IPS-18c (cell line): ENCODE data around the gene SPATA18.

Experiments used
- H3K4me3 ChIP-seq: 2 replicates; pipeline ENCODE4 v1.7.0; 2013; ENCODE audit warnings: low read depth, mild to moderate bottlenecking, low read length, moderate library complexity; ENCODE audit not compliant: insufficient read depth
- H3K9me3 ChIP-seq: one replicate; pipeline ENCODE4 v1.6.1; 2013; ENCODE audit warnings: mild to moderate bottlenecking, low read length, moderate library complexity; ENCODE audit not compliant: control insufficient read depth, insufficient read depth

The SPATA18 gene, protein sequence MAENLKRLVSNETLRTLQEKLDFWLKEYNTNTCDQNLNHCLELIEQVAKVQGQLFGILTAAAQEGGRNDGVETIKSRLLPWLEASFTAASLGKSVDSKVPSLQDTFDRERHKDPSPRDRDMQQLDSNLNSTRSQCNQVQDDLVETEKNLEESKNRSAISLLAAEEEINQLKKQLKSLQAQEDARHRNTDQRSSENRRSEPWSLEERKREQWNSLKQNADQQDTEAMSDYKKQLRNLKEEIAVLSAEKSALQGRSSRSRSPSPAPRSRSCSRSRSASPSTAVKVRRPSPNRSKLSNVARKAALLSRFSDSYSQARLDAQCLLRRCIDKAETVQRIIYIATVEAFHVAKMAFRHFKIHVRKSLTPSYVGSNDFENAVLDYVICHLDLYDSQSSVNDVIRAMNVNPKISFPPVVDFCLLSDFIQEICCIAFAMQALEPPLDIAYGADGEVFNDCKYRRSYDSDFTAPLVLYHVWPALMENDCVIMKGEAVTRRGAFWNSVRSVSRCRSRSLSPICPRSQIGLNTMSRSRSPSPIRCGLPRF

DNA sequence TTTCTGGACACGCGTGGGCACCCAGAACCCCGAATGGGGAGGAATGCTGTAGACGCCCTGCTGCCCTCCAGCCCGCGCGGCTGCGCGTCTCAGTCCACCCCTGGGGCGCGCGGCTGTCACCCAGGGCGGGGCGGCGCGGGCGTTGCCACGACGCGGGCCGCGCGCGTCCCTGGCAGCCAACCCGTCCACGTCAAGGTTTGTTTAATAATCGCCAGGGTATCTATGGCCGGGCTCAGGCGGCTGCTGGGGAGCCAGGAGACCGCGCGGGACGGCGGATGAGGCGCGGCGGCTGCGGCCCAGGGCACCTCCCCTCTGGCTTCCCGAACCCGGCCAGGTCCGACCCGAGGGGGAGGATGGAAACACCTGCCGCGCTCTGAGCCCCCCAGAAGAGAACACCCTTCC is at the start of gene SPATA18:
TSS of gene SPATA18 (plus strand) at position 92 of the 402 bp plus-strand sequence. CDS start 401 bp downstream, outside the sequence.
- Histone ChIP-seq H3K9me3 (no peaks in the 10 kb centered on the region), H3K4me3 (peak within 1 kb of the TSS; percentile 81)

DNA sequence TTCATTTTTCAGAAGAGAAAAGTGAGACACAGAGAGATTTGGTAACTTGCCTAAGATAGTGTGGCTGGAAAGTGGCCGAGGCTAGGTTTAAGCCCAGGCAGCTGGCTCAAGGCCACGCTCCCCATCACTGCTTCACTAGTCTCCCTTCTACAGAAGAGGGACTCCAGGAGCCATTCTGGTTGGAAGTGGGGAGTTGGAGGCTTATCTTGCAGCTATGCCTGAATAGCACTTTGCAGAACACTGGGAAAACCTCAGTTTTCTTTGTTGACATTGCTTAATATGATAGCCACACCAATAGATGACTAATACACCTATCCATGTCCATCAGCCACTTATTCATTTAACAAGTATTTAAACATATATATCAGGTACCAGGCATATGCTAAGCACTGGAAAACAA is 49.5 kb upstream of the SPATA18 start:
- Histone ChIP-seq H3K9me3 (no peaks in the 10 kb centered on the region), H3K4me3 (no peak overlapping the region)

DNA sequence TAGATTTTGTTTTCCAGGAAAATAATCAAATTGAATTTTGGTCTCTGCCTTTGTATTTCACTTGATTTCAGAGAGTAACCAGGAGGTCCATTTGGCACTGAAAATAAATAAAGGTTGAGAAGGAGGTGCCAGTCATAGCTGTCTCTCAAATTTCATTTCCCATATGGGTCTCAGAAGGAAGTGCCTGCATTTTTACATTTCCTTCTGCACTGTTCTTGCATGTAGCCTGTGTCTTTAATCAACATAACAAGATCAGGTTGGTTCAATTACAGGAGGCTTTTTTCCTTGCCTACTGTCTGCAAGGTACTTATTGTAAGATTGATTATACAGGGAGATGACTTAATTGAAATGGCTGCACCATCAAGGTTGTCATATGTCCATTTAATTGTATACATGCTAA is 46.7 kb upstream of the SPATA18 start:
- Histone ChIP-seq H3K9me3 (no peaks in the 10 kb centered on the region), H3K4me3 (no peak overlapping the region)

DNA sequence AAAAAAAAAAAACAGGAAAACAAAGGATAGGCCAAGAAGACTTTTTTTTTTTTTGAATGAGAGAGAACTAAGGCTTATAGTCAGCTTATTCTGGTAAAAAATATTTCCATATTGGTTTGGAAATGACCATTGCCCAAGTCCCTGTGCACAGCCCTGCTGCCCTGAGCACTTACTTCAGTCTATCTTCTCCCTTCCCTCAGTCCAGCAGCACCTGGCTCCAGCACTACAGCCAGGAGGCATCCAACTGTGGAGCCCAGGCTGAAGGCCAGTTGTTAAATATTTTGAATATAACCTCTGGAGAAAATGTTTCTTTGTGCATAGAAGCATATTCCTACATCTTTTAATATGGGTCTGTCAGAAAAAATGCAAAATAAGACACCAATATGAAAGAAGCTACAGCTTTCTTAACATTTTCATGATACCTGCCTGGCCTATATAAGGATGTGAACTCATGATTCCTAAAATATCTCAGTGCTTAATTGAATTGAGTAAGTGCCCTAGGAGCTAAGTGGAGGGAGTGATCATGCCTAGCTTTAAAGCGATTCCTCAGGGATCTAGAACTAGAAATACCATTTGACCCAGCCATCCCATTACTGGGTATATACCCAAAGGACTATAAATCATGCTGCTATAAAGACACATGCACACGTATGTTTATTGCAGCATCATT is 45.4 kb upstream of the SPATA18 start:
- no peaks in the 10 kb centered on the region for H3K9me3 ChIP-seq

DNA sequence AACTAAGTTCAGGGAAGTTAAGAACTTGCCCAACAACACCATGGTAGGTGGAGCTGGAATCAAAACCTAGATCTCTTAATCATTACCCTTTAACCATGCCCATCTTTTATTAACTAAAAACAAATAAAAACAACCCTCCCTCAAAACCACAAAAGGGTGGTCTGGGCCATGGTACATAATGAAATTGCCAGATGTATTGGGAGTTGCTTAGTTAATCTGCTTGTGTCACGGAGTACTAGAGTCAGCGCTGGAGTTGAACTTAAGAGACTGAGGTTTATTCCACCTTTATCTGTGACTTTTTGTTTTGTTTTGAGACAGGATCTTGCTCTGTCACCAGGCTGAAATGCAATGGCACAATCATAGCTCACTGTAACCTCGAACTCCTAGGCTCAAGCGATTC is 44.2 kb upstream of the SPATA18 start:
- H3K9me3 ChIP-seq, result no peaks in the 10 kb centered on the region

More for the DNA sequence above, 45.4 kb upstream of the SPATA18 start:
- H3K4me3 ChIP-seq, result no peak overlapping the region

DNA sequence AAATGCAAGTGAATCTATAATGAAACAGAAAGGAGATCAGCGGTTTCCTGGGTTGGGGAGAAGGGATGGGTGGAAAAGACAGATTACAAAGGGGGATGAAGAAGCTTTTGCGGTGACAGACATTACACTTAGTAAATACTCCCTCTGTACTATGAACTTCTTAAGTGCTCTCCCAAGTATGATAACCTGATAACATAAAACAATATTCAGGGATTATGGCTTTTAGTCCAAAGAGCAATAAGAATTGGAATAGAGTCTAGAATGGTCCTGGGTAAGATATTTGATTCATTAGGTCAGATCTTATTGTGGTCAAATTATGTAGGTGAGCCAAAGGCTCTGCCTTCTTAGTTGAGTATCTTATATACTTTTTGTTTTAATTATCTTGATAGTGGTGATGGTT is 40.1 kb upstream of the SPATA18 start:
- Histone ChIP-seq H3K4me3 (no peak overlapping the region), H3K9me3 (no peaks in the 10 kb centered on the region)

More for the DNA sequence above, 44.2 kb upstream of the SPATA18 start:
- no peak overlapping the region for H3K4me3 ChIP-seq

DNA sequence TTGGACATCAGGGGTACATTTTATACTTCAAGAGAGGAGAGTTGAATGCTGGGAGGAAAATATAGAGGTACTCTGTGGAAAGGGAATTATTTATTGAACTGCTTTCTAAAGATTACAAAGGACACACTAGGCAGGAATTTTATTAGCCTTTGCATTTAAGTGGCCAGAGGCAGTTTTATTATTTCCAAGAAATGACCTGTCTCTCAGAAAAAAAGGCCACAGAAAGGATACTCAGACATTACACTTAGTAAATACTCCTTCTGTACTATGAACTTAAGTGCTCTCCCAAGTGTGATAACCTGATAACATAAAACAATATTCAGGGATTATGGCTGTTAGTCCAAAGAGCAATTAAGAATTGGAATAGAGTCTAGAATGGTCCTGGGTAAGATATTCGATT is 38.5 kb upstream of the SPATA18 start:
- no peaks in the 10 kb centered on the region for H3K9me3 ChIP-seq

DNA sequence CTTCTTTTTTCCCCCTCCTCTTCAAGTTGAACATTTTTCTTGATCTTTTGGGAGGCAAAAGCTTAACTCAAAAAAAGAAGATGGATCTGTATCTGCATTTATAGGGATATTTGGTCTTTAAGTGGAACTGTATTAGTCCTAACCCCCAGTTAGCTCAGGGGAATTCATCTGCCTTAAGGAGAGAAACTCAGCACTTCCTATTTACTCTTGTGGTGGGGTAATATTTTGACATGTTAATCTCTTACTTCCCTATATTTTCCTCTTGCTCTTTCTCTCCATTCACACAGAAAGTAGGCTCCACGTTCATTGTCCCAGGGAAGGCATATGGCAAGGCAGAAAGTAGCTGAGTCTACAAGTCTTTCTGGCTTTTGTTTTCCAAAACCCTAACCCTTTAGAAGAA is 36.2 kb upstream of the SPATA18 start:
- H3K4me3 ChIP-seq, result no peak overlapping the region
- no peaks in the 10 kb centered on the region for H3K9me3 ChIP-seq

More for the DNA sequence above, 38.5 kb upstream of the SPATA18 start:
- no peak overlapping the region for H3K4me3 ChIP-seq

DNA sequence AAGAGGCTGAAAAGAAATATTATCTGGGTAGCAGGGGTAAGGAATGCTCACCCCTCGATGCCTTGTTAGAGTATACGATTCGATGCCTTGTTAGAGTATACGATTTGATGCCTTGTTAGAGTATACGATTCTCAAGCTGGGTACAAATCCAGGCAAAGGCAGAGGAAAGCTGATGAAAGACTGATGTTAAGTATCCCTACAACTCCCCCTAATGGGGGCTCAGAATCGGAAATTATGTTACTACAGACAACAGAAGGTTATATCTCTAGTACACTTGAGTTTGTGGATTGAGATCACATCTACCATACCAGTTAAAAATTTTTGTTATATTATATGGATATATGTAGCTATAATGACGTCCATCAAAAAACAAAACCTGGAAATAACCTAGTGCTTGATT is 35.7 kb upstream of the SPATA18 start:
- Histone ChIP-seq H3K4me3 (no peak overlapping the region), H3K9me3 (no peaks in the 10 kb centered on the region)

DNA sequence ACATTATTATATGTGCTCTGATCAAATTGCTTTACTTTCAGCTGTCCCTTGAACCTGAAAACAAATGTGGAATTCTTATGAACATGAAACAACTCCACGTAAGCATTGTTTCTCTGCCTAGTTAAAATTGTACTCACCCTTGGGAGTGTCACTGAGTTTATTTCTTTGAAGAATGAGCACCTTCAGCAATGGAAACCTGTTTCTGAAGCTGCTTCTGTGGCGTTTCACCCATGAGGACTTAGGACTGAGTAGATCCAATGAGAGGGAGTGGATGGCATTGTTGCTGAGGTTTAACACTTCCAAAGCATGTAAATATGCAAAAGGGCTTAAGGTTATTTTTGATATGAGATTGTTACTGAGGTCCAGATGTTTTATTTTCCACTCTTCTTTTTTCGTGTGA is 34.1 kb upstream of the SPATA18 start:
- Histone ChIP-seq H3K9me3 (no peaks in the 10 kb centered on the region), H3K4me3 (no peak overlapping the region)

DNA sequence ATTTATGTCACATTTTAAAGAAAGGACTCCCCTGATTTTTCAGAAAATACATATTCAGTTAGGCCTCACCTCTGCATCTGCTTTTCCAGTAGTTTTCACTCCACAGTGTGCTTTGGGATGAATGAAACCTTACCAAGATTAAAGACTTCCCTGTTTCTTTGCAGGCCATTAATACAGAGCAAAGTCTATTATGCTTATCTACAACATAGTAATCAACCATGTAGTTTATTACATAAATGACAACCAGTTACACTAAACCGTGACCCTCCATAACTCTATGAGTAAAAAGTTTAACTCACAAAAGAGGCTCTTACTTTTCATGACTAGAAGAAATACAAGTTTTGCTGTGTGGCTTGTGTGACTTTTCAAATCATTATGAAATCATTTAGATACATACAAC is 33.3 kb upstream of the SPATA18 start:
- Histone ChIP-seq H3K4me3 (no peak overlapping the region), H3K9me3 (no peaks in the 10 kb centered on the region)

DNA sequence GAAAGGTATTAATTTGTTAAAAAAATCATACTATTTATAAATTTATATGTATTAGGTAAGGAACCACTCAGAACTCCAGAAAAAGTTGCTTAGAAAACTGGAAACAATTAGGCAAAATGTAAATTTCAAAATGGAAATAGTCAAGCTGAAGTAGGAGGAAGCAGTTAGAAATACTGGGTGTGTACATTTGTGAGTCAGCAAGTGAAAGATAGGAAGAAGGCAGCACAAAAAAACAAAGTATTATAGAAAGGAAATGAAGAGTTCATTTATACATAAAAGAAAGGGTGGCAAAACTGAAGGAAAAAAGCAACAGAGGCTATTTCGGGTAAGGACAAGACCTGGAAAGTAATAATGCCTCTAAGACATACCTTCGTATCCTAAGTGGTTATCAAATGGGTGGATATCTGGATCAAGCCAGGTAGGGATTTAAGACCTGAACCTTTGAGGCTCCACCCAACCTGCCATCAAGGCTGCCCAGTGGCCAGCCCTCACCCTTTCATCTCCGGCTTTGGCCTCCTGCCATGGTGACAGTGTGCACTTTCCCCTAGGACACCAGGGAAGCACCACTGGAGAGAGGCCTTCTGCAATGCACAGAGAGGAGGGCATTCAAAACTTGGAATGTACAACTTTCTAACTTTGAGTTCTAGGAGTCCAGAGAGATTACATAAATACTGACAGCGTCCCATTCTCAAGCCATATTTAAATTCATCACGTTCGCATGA is 31.0 kb upstream of the SPATA18 start, which contains the start of gene LRRC66:
TSS of gene LRRC66 (minus strand) at position 428 of the 722 bp plus-strand sequence. CDS start 2,750 bp downstream, outside the sequence.
- H3K9me3 ChIP-seq, result no peaks in the 10 kb centered on the region

DNA sequence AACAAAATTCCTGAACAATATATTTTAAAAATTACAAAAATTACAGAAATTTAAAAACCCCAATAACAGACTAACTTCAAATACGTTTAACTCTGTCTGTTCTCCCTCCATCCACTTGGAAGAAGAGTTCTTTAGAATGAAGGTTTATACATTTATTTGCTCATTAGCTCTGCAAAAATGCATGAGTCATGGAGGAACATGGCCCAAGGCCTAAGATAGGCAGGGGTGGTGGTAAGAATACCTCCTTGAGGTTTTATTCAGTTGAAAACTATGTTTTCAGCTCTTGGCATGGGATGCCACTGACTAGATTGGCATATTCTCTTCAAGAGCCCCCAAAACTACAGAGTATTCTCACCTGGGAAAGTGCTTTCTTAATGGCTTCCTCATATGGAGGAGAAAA is 22.1 kb upstream of the SPATA18 start:
- no peak overlapping the region for H3K4me3 ChIP-seq
- no peaks in the 10 kb centered on the region for H3K9me3 ChIP-seq

More for the DNA sequence above, 31.0 kb upstream of the SPATA18 start, which contains the start of gene LRRC66:
- no peak within 1 kb of the TSS for H3K4me3 ChIP-seq

DNA sequence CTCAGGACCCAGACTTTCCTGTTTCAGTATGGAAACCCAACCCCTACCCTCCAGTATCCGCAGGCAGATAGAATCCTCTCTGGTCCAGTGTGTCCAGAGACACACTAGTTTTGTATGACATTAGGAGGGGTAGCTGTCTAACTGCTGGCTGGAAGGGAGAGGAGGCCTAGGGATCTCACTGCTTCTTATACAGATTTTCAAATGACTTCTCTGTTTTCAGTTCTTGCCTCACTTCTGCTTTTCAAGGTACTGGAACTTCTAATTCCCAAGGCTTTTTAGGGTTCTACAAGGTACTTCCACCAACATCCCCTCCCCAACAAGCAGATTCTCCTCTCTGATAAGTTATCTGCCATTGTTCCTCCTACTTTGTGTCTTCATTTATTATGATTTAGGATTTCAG is 19.1 kb upstream of the SPATA18 start:
- H3K4me3 ChIP-seq, result no peak overlapping the region

DNA sequence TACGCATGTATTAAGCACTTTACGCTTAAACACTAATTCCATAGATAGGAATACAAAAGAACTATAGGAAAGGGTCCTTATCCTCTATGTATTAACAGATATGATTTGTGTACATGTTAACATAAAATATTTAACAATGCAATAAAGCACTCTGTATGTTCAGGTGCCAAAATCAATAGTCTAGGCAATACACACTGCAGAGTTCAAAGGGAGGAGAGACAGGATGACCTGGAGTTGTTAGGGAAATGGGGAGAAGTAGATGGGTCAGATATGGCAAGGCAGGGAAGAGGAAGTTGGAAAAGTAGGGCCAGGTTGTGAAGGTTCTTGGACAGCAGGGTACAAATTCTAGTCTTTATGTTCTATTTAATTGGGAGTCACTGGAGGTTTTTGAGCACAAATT is 15.9 kb upstream of the SPATA18 start:
- Histone ChIP-seq H3K9me3 (no peaks in the 10 kb centered on the region), H3K4me3 (no peak overlapping the region)

More for the DNA sequence above, 19.1 kb upstream of the SPATA18 start:
- no peaks in the 10 kb centered on the region for H3K9me3 ChIP-seq

DNA sequence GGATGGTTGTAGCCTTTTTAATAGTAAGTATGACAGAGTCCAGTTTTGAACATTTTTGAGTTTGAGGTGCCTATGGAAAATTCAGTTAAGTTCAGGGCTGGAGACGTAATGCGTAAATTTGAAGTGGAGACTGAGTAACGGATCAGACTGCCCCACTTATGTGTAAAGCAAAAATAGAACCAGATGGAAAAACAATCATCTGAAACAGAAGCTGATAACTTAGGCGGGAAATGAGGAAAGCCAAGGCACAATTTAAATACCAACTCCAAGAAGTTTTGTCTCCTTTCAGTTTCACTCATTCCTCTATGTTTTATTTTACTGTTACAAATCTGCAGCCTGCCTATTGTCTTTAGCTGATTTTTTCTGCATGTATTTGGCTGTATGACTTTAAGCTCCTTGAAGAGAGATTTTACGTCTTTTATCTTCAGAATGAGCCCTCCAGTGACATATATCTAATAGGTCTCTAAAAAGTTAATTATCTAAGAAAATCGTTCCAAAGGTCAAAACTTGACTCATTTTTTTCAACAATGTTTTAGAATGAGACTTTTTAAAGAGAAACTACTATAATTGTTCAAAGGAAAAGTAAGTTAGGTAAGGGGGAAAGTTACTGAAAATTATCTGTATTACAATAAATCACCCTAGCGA is 14.1 kb upstream of the SPATA18 start:
- H3K4me3 ChIP-seq, result no peak overlapping the region

DNA sequence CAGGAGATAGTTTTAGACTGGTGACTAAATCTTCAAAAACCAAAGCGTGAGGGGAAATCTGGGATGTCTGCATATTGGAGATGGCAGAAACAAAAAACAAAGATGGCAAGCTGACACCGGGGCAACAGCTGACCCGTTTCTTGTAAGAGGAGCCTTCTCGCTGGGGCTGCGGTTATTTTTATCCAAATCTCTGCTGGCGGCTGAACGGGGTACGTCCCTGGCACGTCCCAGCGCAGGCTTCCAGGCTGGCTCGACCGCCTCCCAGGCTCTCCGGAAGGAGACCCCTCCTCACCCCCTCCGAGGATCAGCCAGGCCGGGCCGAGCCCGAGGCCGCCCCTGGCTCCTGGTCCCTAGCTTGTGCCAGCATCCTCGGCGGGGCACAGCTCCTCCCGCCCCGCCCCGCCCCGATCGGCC is 13.4 kb upstream of the SPATA18 start:
- H3K4me3 ChIP-seq, result peak overlapping the region; percentile 79
- H3K9me3 ChIP-seq, result peaks cover 3% of the 10 kb centered on the region

More for the DNA sequence above, 14.1 kb upstream of the SPATA18 start:
- peaks cover 3% of the 10 kb centered on the region for H3K9me3 ChIP-seq
